Neural cell (in vitro differentiated cells): ENCODE measurements around the gene PER1. TPM values are rescaled to one million over a fixed set of nuclear protein-coding genes. Genes with fewer than 3 reads are reported as not detected.

Experiments used
- H2AFZ ChIP-seq: fragments of 200-600, 300-800 bp; sonication (generic), shearing (Covaris generic); 2 replicates; pipeline ENCODE4 v1.6.0; 2014; ENCODE audit warnings: low read depth, mild to moderate bottlenecking, antibody characterized with exemption, low read length, moderate library complexity
- H3F3A ChIP-seq: fragments of 200-600 bp; shearing (Covaris generic); 2 replicates; pipeline ENCODE4 v1.6.1; 2016; ENCODE audit warnings: mild to moderate bottlenecking, moderate library complexity, mixed read lengths, antibody characterized with exemption, low read length; ENCODE audit not compliant: insufficient read depth, poor library complexity, severe bottlenecking
- H3K27ac ChIP-seq: fragments of 200-600, 300-800 bp; sonication (generic), shearing (Covaris generic); 2 replicates; pipeline ENCODE4 v1.5.1; 2014; ENCODE audit warnings: mild to moderate bottlenecking, low read length, moderate library complexity
- H3K27me3 ChIP-seq: fragments of 300-800, 200-600 bp; sonication (generic), shearing (Covaris generic); 2 replicates; pipeline ENCODE4 v1.6.0; 2014; ENCODE audit warnings: mild to moderate bottlenecking, low read depth, low read length, moderate library complexity; ENCODE audit not compliant: insufficient read depth
- H3K36me3 ChIP-seq: fragments of 300-800, 200-600 bp; sonication (generic), shearing (Covaris generic); 2 replicates; pipeline ENCODE4 v1.5.1; 2014; ENCODE audit warnings: mild to moderate bottlenecking, antibody characterized with exemption, low read length, moderate library complexity; ENCODE audit not compliant: insufficient read depth
- H3K4me2 ChIP-seq: fragments of 300-800, 200-600 bp; sonication (generic), shearing (Covaris generic); 2 replicates; pipeline ENCODE4 v1.6.0; 2014; ENCODE audit warnings: mild to moderate bottlenecking, low read length
- H3K4me3 ChIP-seq: fragments of 300-800, 200-600 bp; sonication (generic), shearing (Covaris generic); 2 replicates; pipeline ENCODE4 v1.5.1; 2014; ENCODE audit warnings: mild to moderate bottlenecking, low read length, moderate library complexity
- H3K79me2 ChIP-seq: fragments of 200-600 bp; shearing (Covaris generic); replicated peaks from 2 replicates; pipeline ENCODE4 v1.6.0; 2014; ENCODE audit warnings: mild to moderate bottlenecking, low read length, moderate library complexity; ENCODE audit not compliant: insufficient read depth
- H3K9ac ChIP-seq: fragments of 300-800, 200-600 bp; sonication (generic), shearing (Covaris generic); 2 replicates; pipeline ENCODE4 v1.6.1; 2016; ENCODE audit warnings: mild to moderate bottlenecking, low read length, mixed read lengths
- H3K9me2 ChIP-seq: fragments of 200-600 bp; shearing (Covaris generic); 2 replicates; pipeline ENCODE4 v1.6.1; 2016; ENCODE audit warnings: mild to moderate bottlenecking, low read length, mixed read lengths; ENCODE audit not compliant: insufficient read depth
- H3K9me3 ChIP-seq: fragments of 200-600, 300-800 bp; sonication (generic), shearing (Covaris generic); 2 replicates; pipeline ENCODE4 v1.6.1; 2016; ENCODE audit warnings: mild to moderate bottlenecking, mixed run types, low read length, moderate library complexity, mixed read lengths
- H4K20me1 ChIP-seq: fragments of 200-600 bp; shearing (Covaris generic); 2 replicates; pipeline ENCODE4 v1.6.1; 2016; ENCODE audit warnings: mild to moderate bottlenecking, mixed run types; ENCODE audit not compliant: insufficient read depth
- EP300 ChIP-seq: fragments of 450-650 bp; conservative IDR thresholded peaks from 2 replicates; pipeline ENCODE4 v1.6.1; 2014; ENCODE audit warnings: antibody characterized with exemption, mild to moderate bottlenecking, moderate library complexity; ENCODE audit not compliant: poor library complexity, severe bottlenecking
- EZH2 ChIP-seq: fragments of 200-600, 300-800 bp; shearing (Covaris generic), sonication (generic); IDR thresholded peaks from 2 replicates; pipeline ENCODE4 v1.6.1; 2014; ENCODE audit warnings: antibody characterized with exemption, low read length, borderline replicate concordance, mild to moderate bottlenecking; ENCODE audit not compliant: insufficient read depth, poor library complexity, severe bottlenecking
- MXI1 ChIP-seq: fragments of 450-650 bp; conservative IDR thresholded peaks from 2 replicates; pipeline ENCODE4 v1.6.1; 2014; ENCODE audit warnings: antibody characterized with exemption, mild to moderate bottlenecking; ENCODE audit not compliant: poor library complexity, severe bottlenecking
- POLR2AphosphoS5 ChIP-seq: IDR thresholded peaks from 2 replicates; pipeline ENCODE4 v1.6.1; 2012
- RAD21 ChIP-seq: fragments of 450-650 bp; conservative IDR thresholded peaks from 2 replicates; pipeline ENCODE4 v1.6.1; 2014; ENCODE audit warnings: antibody characterized with exemption, mild to moderate bottlenecking, moderate library complexity
- SMC3 ChIP-seq: fragments of 450-650 bp; conservative IDR thresholded peaks from 2 replicates; pipeline ENCODE4 v1.6.1; 2014; ENCODE audit warnings: antibody characterized with exemption, mild to moderate bottlenecking, moderate library complexity; ENCODE audit not compliant: poor library complexity
- TAF1 ChIP-seq: IDR thresholded peaks from 2 replicates; pipeline ENCODE4 v1.6.1; 2012; ENCODE audit warnings: low read depth
- polyA plus RNA-seq: library from polyadenylated mRNA; depleted of rRNA; stranded (reverse); fragments of >200 nt; gene quantifications from 2 replicates; pipeline ENCODE4 v1.2.3, GENCODE V29; 2014
- TF ChIP-seq, protein P1 (sequence below): IDR thresholded peaks from 2 replicates; pipeline ENCODE4 v1.6.1; 2012; ENCODE audit warnings: borderline replicate concordance
- TF ChIP-seq, protein P2 (sequence below): fragments of 450-650 bp; IDR thresholded peaks from 2 replicates; pipeline ENCODE4 v1.5.1; 2014; ENCODE audit warnings: antibody characterized with exemption, mild to moderate bottlenecking, moderate library complexity; ENCODE audit not compliant: poor library complexity, severe bottlenecking

The PER1 gene
- polyA plus RNA-seq, 1 donor from 2014 or later, result 1.9 TPM

DNA sequence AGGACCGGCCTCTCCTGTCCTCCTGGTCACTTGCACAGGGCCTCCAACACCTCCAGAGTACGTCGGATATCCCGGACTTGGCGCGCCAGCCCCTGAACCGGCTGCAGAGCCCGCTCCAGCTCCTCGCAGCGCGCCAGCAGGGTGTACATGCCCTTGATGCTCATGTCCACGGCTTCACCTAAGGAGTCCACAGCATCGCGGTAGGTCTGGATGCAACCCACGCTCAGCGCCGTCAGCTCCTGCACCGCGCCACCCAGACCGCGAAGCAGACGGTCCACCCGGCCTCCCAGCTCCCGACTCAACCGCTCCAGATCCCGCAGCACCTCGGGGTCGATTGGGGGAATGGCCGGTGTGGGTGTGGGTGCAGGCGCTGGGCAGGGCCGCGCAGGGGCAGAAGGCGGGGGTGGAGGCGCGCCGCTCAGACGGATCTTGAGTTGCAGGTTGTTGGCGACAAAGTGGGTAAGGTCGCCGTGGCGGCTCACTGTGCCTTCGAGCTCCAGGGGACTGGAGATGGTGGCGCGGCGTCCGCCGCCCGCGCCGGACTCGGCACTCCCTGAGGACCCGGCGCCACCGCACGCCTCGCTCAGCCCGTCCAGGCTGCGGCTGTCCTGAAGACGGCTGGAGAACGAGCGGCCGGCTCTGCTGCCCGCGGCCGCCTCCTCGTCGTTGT is 37.0 kb upstream of the PER1 start:
- Histone ChIP-seq H3K4me2 (peak overlapping the region; percentile 55), H2AFZ (peak overlapping the region; percentile 94), H3F3A (peaks cover 18% of the 10 kb centered on the region), H3K9me3 (no peaks in the 10 kb centered on the region), H3K79me2 (no peaks in the 10 kb centered on the region), H3K27me3 (no peaks in the 10 kb centered on the region), H3K9ac (peak overlapping the region; percentile 88), H3K4me3 (peak overlapping the region; percentile 100), H4K20me1 (peaks cover 3% of the 10 kb centered on the region), H3K36me3 (no peaks in the 10 kb centered on the region), H3K9me2 (no peaks in the 10 kb centered on the region), H3K27ac (peak overlapping the region; percentile 74)
- TF ChIP-seq EP300 (no peak), SMC3 (no peak), MXI1 (no peak), EZH2 (no peak), RAD21 (no peak), POLR2AphosphoS5 (no peak), TAF1 (no peak)
- TF ChIP-seq, protein P1, sequence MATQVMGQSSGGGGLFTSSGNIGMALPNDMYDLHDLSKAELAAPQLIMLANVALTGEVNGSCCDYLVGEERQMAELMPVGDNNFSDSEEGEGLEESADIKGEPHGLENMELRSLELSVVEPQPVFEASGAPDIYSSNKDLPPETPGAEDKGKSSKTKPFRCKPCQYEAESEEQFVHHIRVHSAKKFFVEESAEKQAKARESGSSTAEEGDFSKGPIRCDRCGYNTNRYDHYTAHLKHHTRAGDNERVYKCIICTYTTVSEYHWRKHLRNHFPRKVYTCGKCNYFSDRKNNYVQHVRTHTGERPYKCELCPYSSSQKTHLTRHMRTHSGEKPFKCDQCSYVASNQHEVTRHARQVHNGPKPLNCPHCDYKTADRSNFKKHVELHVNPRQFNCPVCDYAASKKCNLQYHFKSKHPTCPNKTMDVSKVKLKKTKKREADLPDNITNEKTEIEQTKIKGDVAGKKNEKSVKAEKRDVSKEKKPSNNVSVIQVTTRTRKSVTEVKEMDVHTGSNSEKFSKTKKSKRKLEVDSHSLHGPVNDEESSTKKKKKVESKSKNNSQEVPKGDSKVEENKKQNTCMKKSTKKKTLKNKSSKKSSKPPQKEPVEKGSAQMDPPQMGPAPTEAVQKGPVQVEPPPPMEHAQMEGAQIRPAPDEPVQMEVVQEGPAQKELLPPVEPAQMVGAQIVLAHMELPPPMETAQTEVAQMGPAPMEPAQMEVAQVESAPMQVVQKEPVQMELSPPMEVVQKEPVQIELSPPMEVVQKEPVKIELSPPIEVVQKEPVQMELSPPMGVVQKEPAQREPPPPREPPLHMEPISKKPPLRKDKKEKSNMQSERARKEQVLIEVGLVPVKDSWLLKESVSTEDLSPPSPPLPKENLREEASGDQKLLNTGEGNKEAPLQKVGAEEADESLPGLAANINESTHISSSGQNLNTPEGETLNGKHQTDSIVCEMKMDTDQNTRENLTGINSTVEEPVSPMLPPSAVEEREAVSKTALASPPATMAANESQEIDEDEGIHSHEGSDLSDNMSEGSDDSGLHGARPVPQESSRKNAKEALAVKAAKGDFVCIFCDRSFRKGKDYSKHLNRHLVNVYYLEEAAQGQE, result no peak
- TF ChIP-seq, protein P2, sequence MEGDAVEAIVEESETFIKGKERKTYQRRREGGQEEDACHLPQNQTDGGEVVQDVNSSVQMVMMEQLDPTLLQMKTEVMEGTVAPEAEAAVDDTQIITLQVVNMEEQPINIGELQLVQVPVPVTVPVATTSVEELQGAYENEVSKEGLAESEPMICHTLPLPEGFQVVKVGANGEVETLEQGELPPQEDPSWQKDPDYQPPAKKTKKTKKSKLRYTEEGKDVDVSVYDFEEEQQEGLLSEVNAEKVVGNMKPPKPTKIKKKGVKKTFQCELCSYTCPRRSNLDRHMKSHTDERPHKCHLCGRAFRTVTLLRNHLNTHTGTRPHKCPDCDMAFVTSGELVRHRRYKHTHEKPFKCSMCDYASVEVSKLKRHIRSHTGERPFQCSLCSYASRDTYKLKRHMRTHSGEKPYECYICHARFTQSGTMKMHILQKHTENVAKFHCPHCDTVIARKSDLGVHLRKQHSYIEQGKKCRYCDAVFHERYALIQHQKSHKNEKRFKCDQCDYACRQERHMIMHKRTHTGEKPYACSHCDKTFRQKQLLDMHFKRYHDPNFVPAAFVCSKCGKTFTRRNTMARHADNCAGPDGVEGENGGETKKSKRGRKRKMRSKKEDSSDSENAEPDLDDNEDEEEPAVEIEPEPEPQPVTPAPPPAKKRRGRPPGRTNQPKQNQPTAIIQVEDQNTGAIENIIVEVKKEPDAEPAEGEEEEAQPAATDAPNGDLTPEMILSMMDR, result no peak

DNA sequence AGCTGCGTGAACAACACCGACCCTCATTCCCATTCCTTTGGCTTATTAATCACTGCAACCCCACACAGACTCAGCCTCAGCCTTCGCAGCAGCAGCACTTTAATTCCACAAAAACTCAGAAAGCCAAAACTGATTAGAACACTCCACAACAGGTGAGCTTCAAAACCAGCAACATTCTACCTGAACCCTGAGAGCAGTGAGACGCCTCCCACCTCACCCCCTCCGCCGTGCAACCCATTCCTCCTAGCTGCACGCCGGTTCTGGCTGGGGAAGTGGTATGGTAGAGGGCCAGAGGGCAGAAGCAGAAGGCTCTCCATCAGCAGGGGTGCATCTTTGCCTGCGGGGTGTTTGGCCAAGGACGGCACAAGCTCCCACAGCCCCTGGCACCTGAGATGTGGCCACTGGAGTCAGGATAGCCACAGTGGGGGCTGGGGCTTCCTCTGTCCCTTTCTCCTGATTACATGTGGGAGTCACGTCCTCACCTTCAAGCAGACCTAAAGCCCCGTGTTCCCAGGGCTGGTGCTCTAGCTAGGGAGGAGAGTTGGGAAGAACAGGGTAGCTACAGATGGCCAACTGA is 36.1 kb upstream of the PER1 start:
- Histone ChIP-seq H3K9me2 (no peaks in the 10 kb centered on the region), H3K9me3 (no peaks in the 10 kb centered on the region), H3K36me3 (no peaks in the 10 kb centered on the region), H4K20me1 (peaks cover 3% of the 10 kb centered on the region), H3F3A (peaks cover 18% of the 10 kb centered on the region), H2AFZ (no peak overlapping the region), H3K79me2 (no peaks in the 10 kb centered on the region), H3K27me3 (no peaks in the 10 kb centered on the region), H3K27ac (peak overlapping the region; percentile 30), H3K9ac (peak overlapping the region; percentile 88), H3K4me2 (peak overlapping the region; percentile 77), H3K4me3 (peak overlapping the region; percentile 100)
- TF ChIP-seq EZH2 (no peak), RAD21 (no peak), SMC3 (no peak), EP300 (no peak), TAF1 (no peak), MXI1 (no peak), POLR2AphosphoS5 (no peak)
- TF ChIP-seq, protein P1, result no peak
- TF ChIP-seq, protein P2, result no peak
